Left forelimb (tissue), 1 donor: Measurements from ENCODE around the gene REG4.
"Not testable (repeated sequence)": the region's sequence is repeated elsewhere in the genome, so short reads cannot be mapped to it uniquely, and the experiment has no call there.

Experiments
- DNase-seq: peaks from one replicate; pipeline ENCODE4 v3.0.0-alpha.2; 2018; ENCODE audit warnings: low spot score

Gene REG4

GRCh38 chr1:119806489-119806888 lies 4.8 kb downstream of the REG4 start:
- DNase-seq, result no peak

DNA sequence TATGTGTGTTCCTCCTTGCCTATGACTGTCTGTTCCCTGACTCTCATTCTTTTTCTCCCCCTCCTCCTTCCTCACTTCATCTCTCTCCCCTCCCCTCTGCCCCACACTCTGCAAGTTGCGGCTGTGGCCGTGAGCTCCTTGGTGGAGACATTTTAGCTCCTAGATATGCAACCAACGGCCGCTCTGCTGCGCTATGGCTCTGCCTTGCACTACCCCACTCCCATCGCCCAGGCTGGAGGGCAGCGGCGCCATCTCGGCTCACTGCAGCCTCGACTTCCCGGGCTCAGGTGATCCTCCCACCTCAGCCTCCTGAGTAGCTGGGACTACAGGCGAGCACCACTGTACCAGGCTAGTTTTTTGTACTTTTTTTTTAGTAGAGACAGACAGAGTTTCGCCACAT lies 5.5 kb downstream of the REG4 start:
- DNase-seq, result no peak

GRCh38 chr1:119805247-119805646 lies 6.0 kb downstream of the REG4 start:
- DNase-seq, result no peak

DNA sequence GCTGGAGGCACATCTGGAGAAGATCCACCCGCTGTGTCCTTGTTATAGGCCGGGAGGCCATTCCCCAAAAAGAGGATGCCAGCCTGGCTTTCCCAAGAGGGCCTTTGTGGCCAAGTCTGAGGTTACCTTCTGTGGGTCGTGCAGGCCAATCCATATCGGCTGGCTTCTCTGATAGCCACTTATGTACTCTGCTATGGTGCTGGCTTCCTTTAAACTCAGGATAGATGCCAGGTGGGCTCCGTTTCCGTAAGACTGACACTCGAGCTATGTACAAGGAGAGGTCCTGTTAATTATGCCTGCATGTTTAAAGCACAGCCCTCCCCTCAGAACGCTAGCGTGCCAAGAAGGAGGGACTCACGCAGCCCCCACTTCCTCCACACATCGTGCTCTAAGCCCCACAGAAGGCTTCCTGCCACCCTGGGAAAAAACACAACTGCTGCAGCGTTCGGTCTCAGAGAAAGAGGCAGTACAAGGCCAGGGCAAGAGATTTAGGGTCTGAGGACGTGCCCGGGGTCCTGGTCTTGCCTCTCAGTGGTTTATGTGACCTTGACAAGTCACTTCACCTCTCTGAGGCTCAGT lies 11.6 kb downstream of the REG4 start:
- DNase-seq, result no peak

GRCh38 chr1:119799003-119799402 lies 12.3 kb downstream of the REG4 start:
- no peak for DNase-seq

DNA sequence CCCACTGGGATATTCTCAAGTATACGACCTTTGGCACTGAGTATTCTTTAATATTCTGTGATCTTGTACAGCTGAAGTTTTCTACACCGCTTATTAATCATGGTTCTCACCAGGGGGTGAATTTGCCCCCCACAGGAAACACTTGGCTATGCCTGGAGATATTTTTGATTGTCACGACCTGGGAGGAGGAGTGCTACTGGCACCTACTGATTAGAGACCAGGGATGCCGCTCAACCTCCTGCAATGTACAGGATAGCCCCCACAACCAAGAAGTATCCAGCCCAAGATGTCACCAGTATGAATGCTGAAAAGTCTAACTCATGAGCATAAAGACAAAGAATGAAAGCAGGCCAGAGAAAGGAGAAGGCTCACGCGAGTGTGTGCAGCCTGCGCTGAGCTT lies 13.7 kb downstream of the REG4 start:
- no peak for DNase-seq

DNA sequence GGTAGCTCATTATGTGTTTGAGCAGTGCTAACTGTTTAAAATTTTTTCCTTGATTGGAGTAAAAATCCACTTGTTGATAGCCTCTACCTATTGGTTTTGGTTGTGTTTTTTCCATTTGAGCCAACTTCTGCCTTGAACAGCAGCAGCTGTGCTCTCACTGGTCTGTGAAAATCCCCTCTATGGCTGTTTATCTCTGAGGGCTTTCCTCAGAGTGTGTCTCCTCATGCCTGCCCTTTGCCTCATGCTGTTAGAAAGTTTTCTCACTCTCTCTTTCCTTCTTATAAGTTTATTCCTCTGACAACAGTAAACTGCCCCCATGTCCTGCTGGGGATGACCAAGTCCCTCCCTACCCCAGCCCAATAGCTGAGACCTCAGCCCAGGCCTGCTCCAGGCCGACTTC lies 14.1 kb downstream of the REG4 start:
- no peak for DNase-seq

DNA sequence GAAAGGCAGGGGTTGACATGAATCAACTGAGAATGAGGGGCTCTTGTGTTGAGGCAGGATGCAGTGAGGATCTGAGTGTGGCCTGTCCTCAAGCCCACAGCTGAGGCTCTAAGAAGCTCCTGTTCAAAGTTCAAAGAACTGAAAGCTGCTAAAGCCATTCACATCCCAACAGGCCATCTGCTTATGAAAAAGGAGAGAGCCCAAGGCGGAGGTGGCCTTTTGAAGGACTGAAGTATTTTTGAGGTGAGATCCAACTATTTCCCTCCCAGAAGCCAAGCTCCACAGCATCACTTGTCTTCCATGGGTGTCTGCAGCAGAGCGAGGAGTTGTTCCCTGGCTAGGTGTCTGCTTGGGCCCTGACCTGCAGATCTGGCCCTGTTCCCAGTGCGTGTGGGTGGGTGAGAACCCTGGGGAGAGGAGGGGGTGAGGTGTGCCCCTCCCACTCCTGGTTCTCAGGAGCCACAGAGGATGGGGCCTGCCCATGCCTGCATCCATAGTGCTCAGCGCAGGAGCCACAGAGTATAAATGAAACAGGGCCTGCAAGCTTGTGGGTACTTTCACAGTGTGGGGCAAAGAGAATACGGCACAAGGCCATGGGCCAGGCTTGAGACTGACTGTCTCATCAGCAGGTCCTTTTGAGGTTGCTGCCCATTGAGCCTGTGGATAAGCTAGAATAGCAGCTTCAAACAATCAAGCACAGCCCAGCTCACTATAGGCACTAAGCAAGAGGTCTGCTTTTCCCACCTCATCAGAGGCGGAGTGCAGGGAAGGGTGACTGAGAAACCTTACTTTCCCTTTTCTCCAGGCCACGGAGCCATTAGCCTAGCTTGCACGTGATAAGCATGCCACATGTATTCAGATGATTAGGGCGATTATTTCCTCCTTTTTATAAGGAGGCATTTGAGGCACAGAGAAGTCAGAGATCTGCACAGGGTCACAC lies 15.7 kb downstream of the REG4 start:
- no peak for DNase-seq

DNA sequence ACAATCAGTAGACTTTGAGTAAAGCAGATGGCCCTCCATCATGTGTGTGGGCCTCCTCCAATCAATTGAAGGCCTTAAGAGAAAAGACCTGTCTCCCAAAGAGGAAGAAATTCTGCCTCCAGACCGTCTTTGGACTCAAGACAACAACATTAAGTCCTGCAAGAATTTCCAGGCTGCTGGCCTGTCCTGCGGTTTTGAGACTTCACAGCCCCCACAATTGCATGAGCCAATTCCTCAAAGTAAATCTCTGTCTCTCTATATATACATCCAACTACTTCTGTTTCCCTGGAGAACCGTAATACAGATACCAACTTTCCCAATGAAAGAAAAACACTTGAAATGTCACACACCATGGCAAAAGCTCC lies 16.4 kb downstream of the REG4 start:
- no peak for DNase-seq

GRCh38 chr1:119794230-119794875 lies 16.9 kb downstream of the REG4 start:
- no peak for DNase-seq

- DNase-seq, result no peak
These were observed 19.9 kb downstream of the REG4 start for GRCh38 chr1:119791377-119791776.

- DNase-seq, result no peak
These were observed 20.6 kb downstream of the REG4 start for GRCh38 chr1:119790451-119791198.

- no peak for DNase-seq
These were observed 23.5 kb downstream of the REG4 start for GRCh38 chr1:119787776-119788175.

- DNase-seq, result not testable (repeated sequence)
These were observed 24.7 kb downstream of the REG4 start for GRCh38 chr1:119786473-119787050.

DNA sequence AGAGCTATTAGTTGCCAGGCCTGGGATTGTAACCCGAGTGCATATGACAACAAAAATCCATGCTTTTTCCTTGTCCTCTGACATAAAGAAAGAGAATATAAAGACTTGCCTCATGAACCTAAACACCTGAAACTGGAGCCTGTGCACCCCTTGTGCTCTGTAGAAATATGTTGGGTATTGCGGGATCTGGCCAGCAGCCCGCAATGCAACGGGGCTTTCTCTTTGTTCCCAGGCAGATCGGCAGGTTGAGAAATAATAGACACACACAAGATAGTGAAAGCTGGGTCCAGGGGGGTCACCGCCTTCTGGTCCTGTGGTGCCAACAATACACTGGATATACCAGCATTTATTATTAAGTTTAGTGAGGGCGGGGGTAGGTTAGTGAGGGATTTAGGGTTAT lies 25.2 kb downstream of the REG4 start:
- DNase-seq, result not testable (repeated sequence)

GRCh38 chr1:119784191-119784781 lies 27.0 kb downstream of the REG4 start:
- no peak for DNase-seq

GRCh38 chr1:119783354-119784185 lies 27.7 kb downstream of the REG4 start:
- DNase-seq, result no peak

DNA sequence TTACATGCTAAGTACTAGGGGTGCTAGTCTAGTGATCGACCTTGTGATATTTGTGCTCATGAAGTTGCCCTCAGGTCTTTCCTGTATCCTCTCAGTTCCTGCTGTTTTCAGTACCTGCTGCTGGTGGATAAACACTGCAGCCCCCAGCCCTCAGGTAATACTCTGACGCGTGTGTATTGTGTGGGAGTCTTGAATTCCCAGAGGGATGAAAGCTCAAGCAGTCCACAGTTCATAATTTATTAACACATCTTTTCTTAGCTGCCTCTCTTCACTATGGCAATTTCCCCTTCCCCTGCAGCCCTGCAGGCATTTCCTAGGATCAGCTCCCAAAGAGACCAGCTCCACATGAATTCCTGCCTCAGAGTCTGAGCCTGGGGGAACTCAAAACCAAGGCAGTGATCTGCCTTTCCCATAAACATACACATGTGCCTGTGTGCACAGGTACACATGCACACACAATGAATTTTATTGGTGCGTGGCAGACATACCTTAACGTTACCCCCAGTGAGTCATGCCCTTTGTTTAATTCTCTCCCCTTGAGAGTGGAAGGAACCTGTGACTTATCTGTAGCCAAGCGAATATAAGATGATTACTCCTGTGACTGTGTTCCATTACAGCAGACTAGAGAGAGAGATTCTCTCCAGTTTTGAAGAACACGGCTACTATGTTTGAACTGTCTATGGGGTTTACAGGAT lies 28.5 kb downstream of the REG4 start:
- DNase-seq, result no peak

- no peak for DNase-seq
These were observed 29.6 kb downstream of the REG4 start for GRCh38 chr1:119781434-119782210.
